Neural progenitor cell (in vitro differentiated cells): Measurements from ENCODE around the gene GPR158.

Experiments used
- EZH2 ChIP-seq: fragments of 200-600 bp; sonication (generic); IDR thresholded peaks from 2 replicates; pipeline ENCODE4 v1.6.1; 2017; ENCODE audit warnings: antibody characterized with exemption, mild to moderate bottlenecking, moderate library complexity
- TF ChIP-seq, protein P1 (sequence below): fragments of 200-600 bp; sonication (generic); IDR thresholded peaks from 2 replicates; pipeline ENCODE4 v1.5.1; 2017; ENCODE audit warnings: antibody characterized with exemption, mild to moderate bottlenecking

- TF ChIP-seq, protein P1, sequence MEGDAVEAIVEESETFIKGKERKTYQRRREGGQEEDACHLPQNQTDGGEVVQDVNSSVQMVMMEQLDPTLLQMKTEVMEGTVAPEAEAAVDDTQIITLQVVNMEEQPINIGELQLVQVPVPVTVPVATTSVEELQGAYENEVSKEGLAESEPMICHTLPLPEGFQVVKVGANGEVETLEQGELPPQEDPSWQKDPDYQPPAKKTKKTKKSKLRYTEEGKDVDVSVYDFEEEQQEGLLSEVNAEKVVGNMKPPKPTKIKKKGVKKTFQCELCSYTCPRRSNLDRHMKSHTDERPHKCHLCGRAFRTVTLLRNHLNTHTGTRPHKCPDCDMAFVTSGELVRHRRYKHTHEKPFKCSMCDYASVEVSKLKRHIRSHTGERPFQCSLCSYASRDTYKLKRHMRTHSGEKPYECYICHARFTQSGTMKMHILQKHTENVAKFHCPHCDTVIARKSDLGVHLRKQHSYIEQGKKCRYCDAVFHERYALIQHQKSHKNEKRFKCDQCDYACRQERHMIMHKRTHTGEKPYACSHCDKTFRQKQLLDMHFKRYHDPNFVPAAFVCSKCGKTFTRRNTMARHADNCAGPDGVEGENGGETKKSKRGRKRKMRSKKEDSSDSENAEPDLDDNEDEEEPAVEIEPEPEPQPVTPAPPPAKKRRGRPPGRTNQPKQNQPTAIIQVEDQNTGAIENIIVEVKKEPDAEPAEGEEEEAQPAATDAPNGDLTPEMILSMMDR: no peak
- no peak for TF ChIP-seq EZH2
Measured at GRCh38 chr10:25178411-25178810, 3.6 kb downstream of the GPR158 start.
